ENCODE results near the gene TUSC2. TPM values are rescaled to one million over a fixed set of nuclear protein-coding genes. Genes with fewer than 3 reads are reported as not detected.

TUSC2 gene
- total and polyA plus RNA-seq, 2 of the 13 experiments (the other 11 are each of a cell fraction or from before 2014, with no cell fraction given), result 36.7 to 39.1 TPM

DNA sequence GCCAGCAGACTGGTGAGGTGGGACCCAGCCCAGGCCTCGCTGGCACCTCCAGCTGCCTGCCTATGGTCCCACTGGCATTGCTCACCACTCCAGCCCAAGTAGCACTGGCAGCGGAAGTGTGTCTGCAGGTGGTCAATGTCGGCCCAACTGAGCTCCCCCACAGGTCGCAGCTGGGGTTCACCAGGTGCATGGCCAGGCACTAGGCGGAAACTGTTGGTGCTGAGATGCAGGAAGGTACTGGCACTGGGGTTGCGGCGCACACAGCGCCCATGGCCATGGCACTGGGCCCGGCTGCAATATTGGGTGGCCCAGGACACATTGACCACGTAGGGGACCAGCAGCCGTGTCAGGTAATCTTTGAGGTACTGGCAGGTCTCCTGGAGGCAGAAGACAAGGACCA lies 9.9 kb downstream of the TUSC2 start (continued):
- TF ChIP-seq, protein P1, sequence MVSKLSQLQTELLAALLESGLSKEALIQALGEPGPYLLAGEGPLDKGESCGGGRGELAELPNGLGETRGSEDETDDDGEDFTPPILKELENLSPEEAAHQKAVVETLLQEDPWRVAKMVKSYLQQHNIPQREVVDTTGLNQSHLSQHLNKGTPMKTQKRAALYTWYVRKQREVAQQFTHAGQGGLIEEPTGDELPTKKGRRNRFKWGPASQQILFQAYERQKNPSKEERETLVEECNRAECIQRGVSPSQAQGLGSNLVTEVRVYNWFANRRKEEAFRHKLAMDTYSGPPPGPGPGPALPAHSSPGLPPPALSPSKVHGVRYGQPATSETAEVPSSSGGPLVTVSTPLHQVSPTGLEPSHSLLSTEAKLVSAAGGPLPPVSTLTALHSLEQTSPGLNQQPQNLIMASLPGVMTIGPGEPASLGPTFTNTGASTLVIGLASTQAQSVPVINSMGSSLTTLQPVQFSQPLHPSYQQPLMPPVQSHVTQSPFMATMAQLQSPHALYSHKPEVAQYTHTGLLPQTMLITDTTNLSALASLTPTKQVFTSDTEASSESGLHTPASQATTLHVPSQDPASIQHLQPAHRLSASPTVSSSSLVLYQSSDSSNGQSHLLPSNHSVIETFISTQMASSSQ (IDR thresholded peaks at IDR 0.05; ENCODE audit: low read depth), result no peak
- TF ChIP-seq, protein P1 (CRISPR knock-in tag; IDR thresholded peaks at IDR 0.05; ENCODE audit: borderline replicate concordance), result no peak
- TF ChIP-seq, protein P2, sequence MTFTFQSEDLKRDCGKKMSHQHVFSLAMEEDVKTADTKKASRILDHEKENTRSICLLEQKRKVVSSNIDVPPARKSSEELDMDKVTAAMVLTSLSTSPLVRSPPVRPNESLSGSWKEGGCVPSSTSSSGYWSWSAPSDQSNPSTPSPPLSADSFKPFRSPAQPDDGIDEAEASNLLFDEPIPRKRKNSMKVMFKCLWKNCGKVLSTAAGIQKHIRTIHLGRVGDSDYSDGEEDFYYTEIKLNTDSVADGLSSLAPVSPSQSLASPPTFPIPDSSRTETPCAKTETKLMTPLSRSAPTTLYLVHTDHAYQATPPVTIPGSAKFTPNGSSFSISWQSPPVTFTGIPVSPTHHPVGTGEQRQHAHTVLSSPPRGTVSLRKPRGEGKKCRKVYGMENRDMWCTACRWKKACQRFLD (CRISPR knock-in tag; IDR thresholded peaks at IDR 0.05; ENCODE audit: borderline replicate concordance), result no peak
- TF ChIP-seq HHEX (CRISPR knock-in tag; IDR thresholded peaks at IDR 0.05) (no peak), ZNF687 (CRISPR knock-in tag; IDR thresholded peaks at IDR 0.05) (0 out of 2 replicates have a peak, but pooled peaks have one; percentile 32), ZNF724P (CRISPR knock-in tag; IDR thresholded peaks at IDR 0.05; ENCODE audit: borderline replicate concordance) (no peak), SIN3B (IDR thresholded peaks at IDR 0.05; ENCODE audit: low read length) (no peak), ZNF720 (CRISPR knock-in tag; IDR thresholded peaks at IDR 0.05) (no peak), HNRNPL (IDR thresholded peaks at IDR 0.05; ENCODE audit: low read depth, low read length) (0 out of 2 replicates have a peak, but pooled peaks have one; percentile 39), HOXD1 (CRISPR knock-in tag; IDR thresholded peaks at IDR 0.05) (no peak), TBP (CRISPR knock-in tag; IDR thresholded peaks at IDR 0.05) (no peak), MTF2 (CRISPR knock-in tag; IDR thresholded peaks at IDR 0.05; ENCODE audit: borderline replicate concordance) (no peak), ZNF652 (CRISPR knock-in tag; IDR thresholded peaks at IDR 0.05; ENCODE audit: borderline replicate concordance, low read depth) (no peak)

All from HepG2 (cell line).